T-helper 22 cell (primary cell): ENCODE measurements around the gene NDUFS3.
"Not testable (repeated sequence)": the region's sequence is repeated elsewhere in the genome, so short reads cannot be mapped to it uniquely, and the experiment has no call there.

Source experiments
- DNase-seq: peaks from one replicate; pipeline ENCODE4 v3.0.0-alpha.2; 2020; ENCODE audit warnings: low read depth

Gene NDUFS3

GRCh38 chr11:47578524-47579494 is at the start of gene NDUFS3, which contains the start of gene KBTBD4:
Gene NDUFS3, plus strand, starts transcription at chr11:47579074. Its CDS starts 18 bp downstream, at chr11:47579092.
Gene KBTBD4, minus strand, starts transcription at chr11:47578970. Its CDS starts 19 bp downstream, at chr11:47578951.
- peak; percentile 81 for DNase-seq

- DNase-seq, result no peak
These were observed 48.9 kb upstream of the NDUFS3 start for GRCh38 chr11:47529951-47530350.

DNA sequence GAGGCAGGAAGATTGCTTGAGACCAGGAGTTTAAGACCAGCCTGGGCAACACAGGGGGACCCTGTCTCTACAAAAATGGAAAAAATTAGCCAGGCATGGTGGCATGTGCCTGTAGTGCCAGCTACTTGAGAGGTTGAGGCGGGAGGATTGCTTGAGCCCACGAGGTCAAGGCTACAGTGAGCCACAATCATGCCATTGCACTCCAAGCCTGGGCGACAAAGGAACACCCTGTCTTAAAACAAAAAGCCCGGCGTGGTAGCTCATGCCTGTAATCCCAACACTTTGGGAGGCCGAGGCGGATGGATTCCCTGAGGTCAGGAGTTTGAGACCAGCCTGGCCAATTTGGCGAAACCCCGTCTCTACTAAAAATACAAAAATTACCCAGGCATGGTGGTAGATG is 48.2 kb upstream of the NDUFS3 start:
- not testable (repeated sequence) for DNase-seq

- no peak for DNase-seq
These were observed 47.2 kb upstream of the NDUFS3 start for GRCh38 chr11:47531666-47532065.

DNA sequence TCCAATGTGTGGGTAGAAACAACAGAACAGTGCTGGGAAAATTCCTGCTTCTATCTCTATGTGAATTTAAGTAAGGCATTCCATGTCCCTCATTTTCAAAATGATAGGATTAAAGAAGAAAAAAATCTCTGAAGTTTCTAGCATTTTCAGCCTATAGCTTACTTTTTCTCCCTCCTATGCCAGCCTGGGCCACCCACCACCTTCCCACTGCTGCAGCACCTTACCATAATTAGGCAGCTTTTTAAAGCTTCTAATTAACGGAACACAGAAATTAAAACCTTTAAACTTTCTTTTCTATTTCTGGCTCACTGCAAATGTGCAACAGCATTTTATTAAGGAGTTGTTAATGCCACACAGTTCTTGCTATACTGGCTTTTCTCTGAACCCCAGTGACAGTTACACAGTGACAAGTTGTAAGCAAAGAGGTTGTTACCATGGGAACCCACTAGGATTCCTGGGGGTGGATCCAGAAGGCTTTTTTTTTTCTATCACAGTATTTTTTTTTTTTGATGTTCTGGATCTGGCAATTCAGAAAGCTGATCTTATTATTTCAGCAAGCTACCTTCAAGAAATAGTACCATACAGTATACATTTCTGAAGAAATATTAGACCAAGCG is 46.2 kb upstream of the NDUFS3 start:
- no peak for DNase-seq

DNA sequence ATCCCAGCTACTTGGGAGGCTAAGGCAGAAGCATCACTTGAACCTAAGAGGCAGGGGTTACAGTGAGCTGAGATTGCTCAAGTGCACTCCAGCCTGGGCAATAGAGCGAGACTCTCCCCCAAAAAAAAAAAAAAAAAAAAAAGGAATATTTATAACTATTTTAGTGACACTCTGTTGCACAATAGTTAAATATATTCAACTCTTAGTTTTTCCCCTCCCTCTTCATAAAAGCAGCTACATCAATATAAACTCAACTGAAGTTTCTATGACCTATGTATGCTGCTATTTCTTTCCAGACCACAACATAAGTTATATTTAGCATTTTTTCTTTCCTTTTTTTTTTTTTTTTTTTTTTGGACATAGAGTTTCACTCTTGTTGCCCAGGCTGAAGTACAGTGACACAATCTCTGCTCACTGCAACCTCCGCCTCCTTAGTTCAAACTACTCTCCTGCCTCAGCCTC is 45.2 kb upstream of the NDUFS3 start:
- DNase-seq, result no peak

DNA sequence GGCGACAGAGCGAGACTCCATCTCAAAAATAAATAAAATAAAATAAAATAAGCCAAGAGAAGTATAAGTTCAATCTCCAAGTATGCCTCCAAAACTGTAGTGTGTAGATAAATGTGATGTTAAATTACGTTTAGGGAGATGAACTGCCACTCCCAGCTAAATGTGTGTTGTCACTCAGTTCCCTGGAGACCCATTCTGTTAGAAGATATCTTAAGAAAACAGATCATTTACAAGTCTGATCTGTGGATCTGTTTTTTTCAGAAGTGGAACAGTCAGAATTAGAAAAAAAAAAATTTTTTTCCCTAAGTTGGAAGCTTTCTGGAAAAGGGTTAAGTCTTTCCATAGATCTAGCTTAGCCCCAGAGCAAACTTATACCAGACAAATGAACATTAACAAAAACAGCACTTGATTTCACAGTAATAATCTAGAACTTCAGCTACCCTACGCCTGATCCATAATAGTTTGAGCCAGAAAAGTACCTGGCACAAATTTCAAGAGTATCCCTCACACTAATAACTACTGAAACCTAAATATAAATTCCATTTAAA is 44.1 kb upstream of the NDUFS3 start:
- no peak for DNase-seq

DNA sequence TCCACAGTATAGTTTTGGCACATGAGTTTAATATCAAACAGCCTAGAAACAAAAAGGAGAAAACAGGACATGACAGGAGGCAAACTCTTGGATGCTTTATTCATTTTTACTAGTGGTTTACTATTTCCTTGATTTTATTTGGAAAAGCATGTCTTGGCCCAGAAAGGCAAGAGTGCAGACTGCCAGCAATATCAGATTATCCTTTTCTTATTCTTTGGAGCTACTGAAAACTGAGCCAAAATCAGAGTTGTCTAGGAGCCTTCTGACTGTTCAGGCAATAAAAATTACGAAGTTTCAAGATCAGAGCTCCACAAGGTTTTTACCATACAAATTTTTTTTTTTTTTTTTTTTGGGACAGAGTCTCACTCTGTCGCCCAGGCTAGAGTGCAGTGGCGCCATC is 42.0 kb upstream of the NDUFS3 start:
- no peak for DNase-seq

DNA sequence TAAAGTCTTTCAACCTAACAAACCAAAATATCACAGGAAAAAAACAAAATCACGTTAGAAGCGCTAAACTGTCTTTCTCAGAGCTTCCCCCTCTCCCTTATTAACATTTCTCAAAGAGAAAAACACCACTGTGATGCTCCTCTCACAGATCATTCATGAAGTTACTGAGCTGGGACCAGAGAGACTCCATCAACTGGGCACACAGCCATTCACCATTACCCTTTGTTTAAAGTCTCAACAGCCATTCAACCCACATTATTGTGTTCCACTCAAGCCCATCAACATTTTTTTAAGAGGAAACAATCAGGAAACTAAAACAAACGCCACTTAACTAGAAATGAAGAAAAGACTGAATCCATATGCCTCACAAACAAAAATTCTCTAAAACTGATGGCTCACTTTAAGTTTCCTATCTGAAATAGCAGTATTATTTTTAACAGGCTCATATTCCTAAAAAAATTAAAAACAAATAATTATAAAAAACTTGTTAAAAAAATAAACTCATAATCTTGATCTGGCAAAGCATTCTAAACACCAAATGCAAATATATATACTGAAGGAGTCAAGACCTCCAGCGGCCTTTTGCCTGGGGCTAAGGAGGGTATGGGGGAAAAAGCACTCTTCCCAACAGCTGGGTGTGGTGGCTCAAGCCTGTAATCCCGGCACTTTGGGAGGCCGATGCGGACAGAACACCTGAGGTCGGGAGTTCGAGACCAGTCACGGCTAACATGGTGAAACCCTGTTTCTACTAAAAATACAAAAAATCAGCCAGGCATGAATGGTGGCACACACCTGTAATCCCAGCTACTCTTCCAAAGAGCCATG is 39.9 kb upstream of the NDUFS3 start:
- DNase-seq, result no peak

- DNase-seq, result no peak
These were observed 39.2 kb upstream of the NDUFS3 start for GRCh38 chr11:47539681-47540039.

DNA sequence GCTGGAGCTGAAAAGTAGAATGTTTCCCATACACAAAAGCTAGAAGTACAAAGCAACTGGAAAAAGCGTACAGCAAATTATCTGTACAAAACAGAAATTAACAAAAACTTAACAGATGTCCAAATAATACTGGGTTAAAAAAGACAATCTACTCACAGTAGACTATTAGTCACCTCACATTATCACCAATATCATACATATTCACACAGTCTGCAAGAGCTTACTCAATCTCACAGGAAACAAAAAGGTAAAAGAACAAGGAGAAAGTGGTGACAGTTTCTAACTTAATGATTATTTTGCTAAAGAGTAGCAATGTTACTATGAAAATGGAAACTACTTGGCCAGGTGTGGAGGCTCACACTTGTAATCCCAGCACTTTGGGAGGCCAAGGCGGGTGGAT is 37.8 kb upstream of the NDUFS3 start:
- no peak for DNase-seq

DNA sequence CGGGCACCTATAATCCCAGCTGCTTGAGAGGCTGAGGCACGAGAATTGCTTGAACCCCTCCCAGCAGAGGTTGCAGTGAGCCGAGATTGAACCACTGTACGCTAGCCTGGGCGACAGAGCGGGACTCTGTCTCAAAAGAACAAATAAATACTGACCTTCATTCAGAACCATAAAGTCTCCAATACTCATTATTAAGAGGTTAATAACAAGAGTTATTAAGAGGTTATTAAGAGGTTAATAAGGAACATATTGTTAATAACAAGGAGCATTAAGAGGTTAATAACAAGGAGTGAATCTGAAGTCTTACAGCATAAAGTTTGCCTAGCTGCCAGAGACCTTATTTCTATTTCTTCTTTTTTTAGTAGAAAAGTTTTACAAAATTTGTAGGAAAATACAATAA is 33.6 kb upstream of the NDUFS3 start:
- DNase-seq, result no peak

DNA sequence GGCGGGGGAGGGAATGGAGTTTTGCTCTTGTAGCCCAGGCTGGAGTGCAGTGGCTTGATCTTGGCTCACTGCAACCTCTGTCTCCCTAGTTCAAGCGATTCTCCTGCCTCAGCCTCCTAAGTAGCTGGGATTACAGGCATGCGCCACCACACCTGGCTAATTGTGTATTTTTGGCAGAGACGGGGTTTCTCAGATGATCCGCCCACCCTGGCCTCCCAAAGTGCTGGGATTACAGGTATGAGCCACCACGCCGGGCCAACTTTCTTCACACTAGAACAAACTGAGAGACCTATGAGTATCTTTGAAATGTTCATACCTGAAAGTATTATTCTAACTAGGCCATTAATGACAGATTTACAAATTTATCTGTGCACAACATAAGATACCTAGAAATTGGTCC is 32.6 kb upstream of the NDUFS3 start:
- not testable (repeated sequence) for DNase-seq

GRCh38 chr11:47550288-47551047 is 28.4 kb upstream of the NDUFS3 start:
- DNase-seq, result no peak

DNA sequence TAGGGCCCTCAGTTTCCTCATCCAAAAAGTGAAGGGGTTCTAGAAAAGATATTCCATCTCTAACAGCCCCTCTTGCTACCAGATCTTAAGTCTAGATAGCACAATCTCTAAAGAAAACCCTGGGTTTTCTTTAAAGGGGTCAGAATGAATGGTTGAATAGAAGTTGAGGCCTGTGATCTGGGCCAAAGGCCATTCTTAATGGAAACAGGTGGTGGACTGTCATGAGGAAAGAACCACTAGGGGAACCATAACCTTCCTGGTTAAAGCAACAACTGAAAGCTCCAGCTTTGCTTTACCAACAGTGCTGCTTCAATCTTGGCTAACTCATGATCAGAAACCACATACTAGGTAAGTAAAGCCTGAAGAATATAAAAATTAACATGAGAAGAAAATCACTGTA is 27.8 kb upstream of the NDUFS3 start:
- no peak for DNase-seq

GRCh38 chr11:47552056-47552565 is 26.8 kb upstream of the NDUFS3 start:
- DNase-seq, result no peak

DNA sequence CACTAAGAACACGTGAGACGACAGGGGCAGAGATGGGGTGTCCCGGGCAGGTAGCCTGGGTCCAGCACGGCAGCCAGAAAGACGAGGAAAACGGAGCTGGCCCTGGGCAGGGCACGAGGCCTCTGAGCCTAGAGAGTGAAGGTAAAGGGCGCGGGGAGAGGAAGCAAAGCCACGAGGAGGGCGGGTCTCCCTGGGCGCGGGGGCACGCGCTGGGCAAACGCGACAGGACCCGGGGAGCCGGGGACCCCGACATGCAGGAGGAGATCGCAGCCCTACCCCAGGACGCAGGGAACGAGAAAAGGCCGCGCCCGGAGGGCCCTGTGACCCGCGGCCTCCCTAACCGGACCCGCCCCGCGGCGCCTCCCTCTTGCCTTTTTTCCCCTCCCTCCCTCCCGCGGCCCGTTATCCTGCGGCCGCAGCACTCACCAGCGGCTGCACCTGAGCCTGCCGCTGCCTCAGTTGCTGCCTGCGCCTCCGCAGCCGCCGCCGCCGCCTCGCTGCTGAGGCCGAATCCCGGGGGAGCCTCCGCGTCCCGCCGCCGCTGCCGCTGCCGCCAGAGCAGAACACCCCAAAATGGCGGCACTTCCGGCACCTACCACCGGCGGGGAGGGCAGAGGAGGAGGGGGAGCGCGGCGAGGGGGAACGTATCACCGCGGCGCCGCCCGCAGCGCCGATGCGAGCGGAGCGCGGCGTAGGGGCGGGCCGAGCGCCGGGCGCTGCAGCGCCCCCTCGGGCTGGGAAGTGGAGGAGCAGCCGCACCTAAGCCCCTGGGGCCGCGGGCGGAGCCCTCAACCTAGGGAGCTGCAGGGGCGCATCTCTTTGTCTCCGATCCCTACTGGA is 26.1 kb upstream of the NDUFS3 start, which contains the start of gene CELF1:
Gene CELF1 (minus strand): TSS at position 567 of the 840 bp plus-strand sequence. CDS start 53,609 bp downstream, outside the sequence.
- DNase-seq, result peak; percentile 88

GRCh38 chr11:47553406-47553743 is 25.5 kb upstream of the NDUFS3 start:
- no peak for DNase-seq

DNA sequence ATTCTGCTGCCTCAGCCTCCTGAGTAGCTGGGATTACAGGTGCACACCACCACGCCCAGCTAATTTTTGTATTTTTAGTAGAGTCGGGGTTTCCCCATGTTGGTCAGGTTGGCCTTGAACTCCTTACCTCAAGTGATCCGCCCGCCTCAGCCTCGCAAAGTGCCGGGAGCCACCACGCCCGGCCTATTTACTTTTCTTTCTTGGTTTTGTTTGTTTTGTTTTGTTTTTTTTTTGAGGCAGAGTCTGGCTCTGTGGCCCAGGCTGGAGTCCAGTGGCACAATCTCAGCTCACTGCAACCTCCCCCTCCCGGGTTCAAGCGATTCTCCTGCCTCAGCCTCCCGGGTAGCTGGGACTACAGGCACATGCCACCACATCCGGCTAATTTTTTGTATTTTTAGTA is 21.9 kb upstream of the NDUFS3 start:
- not testable (repeated sequence) for DNase-seq

DNA sequence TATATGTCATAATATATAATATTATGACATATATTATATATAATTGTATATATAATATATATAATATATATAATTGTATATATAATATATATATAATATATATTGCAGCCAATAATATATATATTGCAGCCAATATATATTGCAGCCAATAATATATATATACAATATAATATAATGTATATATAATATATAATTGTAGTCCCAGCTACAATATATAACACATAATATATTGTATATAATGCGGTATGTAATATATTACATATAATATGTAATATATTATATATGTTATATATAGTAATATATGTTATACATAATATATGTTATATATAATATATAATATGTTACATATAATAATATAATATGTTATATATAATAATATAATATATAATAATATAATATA is 20.2 kb upstream of the NDUFS3 start:
- no peak for DNase-seq
